ENCODE results near the gene SLC24A3.

SLC24A3 gene

DNA sequence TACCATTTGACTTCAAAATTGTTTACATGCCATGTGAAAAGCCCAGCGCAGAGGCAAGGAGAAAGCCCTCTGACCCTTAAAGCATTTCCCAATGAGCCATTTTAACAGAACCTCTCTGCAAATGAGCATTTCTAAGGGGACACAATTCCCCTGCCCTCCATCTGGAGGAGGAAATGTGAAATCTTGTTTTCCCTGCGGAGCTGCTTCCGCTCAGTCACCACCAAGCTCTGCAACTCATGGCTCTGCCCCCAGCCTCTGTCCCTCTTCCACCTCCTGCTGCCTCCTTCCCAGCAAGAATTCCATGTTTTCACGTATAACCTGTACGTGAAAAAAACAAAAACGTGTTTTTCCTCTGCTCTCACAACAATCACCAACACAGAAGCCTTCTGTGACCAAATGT, 557.9 kb downstream of the SLC24A3 start:
- TF ChIP-seq, protein P1, sequence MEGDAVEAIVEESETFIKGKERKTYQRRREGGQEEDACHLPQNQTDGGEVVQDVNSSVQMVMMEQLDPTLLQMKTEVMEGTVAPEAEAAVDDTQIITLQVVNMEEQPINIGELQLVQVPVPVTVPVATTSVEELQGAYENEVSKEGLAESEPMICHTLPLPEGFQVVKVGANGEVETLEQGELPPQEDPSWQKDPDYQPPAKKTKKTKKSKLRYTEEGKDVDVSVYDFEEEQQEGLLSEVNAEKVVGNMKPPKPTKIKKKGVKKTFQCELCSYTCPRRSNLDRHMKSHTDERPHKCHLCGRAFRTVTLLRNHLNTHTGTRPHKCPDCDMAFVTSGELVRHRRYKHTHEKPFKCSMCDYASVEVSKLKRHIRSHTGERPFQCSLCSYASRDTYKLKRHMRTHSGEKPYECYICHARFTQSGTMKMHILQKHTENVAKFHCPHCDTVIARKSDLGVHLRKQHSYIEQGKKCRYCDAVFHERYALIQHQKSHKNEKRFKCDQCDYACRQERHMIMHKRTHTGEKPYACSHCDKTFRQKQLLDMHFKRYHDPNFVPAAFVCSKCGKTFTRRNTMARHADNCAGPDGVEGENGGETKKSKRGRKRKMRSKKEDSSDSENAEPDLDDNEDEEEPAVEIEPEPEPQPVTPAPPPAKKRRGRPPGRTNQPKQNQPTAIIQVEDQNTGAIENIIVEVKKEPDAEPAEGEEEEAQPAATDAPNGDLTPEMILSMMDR (IDR thresholded peaks at IDR 0.05; ENCODE audit: insufficient read depth, low read depth, low read length, missing control alignments): no peak
- no peak overlapping the region for H3K4me3 ChIP-seq (ENCODE audit: low read length)
- no peak for DNase-seq (ENCODE audit: low read depth)

DNA sequence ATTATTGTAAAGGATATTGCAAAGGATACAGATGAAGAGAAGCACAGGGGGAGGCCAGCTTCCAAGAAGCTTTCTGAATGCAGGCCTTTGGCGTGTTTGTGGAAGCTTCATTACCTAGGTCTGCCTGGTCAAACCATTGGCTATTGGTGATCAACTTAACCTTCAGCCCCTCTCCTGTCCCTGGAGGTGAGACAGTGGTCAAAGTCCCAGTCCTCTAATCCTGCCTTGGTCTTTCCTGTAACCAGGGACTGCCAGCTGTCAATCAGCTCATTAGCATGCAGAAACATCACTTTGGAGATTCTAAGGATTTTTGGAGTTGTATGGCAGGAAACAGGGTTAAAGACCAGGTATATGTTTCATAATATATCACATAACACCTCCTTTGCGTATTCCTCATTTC, 558.6 kb downstream of the SLC24A3 start:
- DNase-seq (ENCODE audit: low read depth): no peak
- H3K4me3 ChIP-seq (ENCODE audit: low read length): no peak overlapping the region
- TF ChIP-seq, protein P1 (IDR thresholded peaks at IDR 0.05; ENCODE audit: insufficient read depth, low read depth, low read length, missing control alignments): no peak
